ENCODE measurements around the gene GRK6. TPM values are rescaled to one million over a fixed set of nuclear protein-coding genes. Genes with fewer than 3 reads are reported as not detected.

Gene GRK6
- total RNA-seq, 4 donors from 2014 or later = 16.1 to 45.5 (median 27.2) TPM

DNA sequence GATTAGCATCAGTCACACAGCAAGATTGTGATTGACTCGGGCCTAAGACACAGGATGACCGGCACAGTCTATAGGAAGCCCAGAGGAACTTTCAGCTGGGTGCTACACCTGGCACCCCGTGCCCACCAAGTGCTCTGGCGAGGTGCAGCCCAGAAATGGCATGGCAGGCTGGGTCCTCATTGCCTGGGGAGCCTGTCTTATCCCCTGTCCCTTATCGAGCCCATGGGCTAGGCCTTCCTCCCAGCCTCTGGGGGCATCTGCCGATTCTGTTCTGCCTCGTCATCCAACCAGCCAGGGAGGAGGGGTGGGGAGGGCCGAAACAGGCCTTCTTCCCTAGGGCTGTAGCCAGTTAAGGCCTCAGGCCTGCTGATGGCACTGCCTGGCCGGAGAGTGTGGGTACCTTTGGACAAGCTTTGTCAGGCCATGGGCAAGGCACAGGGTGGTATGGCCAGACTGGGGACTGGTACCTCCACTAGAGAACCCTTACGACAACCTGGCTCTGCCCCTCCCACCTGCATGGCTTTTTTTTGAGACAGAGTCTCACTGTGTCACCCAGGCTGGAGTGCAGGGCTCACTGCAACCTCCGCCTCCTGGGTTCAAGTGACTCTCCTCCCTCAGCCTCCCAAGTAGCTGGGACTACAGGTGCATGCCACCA lies 1.6 kb downstream of the GRK6 start:
- ATAC-seq (ENCODE audit: low FRiP score) (no peak), DNase-seq (ENCODE audit: low spot score) (no peak)
- TF ChIP-seq, protein P1, sequence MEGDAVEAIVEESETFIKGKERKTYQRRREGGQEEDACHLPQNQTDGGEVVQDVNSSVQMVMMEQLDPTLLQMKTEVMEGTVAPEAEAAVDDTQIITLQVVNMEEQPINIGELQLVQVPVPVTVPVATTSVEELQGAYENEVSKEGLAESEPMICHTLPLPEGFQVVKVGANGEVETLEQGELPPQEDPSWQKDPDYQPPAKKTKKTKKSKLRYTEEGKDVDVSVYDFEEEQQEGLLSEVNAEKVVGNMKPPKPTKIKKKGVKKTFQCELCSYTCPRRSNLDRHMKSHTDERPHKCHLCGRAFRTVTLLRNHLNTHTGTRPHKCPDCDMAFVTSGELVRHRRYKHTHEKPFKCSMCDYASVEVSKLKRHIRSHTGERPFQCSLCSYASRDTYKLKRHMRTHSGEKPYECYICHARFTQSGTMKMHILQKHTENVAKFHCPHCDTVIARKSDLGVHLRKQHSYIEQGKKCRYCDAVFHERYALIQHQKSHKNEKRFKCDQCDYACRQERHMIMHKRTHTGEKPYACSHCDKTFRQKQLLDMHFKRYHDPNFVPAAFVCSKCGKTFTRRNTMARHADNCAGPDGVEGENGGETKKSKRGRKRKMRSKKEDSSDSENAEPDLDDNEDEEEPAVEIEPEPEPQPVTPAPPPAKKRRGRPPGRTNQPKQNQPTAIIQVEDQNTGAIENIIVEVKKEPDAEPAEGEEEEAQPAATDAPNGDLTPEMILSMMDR (IDR thresholded peaks at IDR 0.05) = no peak

DNA sequence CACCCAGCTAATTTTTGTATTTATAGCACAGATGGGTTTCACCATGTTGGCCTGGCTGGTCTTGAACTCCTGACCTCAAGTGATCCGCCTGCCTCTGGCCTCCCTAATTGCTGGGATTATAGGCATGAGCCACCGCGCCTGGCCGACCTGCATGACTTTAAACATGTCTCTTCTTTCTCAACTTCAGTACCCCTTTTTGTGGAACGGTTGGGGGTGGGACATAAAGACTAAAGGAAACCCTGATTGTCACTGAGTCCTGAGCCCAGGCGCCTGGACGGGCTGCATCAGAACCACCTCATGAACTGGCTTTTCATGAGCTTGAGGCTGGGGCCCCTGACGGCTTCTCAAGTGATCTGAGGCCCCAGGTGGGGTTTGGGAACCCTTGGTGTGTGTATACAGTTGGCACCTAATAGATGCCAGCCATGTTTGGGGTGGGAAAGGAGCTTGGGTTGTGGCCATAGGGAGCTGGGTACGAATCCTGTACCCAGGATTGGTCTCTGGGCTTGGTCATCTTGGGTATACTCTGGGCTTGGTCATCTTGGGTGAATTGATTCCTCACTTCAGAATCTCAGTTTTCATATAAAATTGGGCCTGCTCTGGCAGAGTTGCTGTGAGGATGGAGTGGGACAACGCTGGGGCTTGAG lies 2.2 kb downstream of the GRK6 start:
- ATAC-seq (ENCODE audit: low FRiP score) (no peak), DNase-seq (ENCODE audit: low spot score) (no peak)
- TF ChIP-seq, protein P1 (IDR thresholded peaks at IDR 0.05) = no peak

GRCh38 chr5:177429248-177430040 lies 3.0 kb downstream of the GRK6 start:
- ATAC-seq (ENCODE audit: low FRiP score) = no peak
- no peak for DNase-seq (ENCODE audit: low spot score)
- TF ChIP-seq, protein P1 (IDR thresholded peaks at IDR 0.05) = no peak

DNA sequence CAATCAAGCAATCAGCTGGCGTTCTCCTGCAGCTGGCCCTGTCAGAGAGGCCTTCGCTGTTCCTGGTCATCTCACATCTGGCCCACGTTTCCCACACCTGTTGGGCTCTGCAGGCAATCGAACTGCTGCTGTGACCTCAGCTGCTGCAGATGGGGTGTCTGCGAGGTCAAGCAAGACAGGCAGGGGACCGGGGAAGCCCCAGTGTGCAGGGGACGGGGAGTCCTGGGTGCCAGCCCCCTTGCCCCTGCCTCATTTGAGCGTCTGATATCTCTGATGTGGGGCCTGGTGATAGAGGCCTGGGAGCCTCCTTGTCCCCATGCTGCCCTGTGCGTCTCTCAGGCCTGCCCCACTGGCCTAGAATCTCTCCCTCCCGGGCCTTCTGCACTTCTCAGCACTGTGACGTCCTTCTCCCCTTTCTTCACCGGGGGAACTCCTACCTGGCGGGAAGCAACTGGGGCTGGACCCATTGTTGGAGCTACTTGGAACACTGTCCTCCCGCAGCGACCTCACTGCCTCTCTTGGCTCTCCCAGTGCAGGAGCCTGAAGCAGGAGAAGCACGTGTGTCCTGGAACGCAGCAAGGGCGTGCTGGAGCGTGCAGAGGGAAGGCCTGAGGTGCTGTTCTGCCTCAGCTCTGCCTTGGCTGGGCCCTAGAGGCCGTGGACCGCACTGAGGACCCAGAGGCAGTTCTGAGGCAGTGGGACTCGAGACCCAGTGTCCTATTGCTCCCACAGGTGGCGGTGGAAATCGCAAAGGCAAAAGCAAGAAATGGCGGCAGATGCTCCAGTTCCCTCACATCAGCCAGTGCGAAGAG lies 3.9 kb downstream of the GRK6 start:
- DNase-seq (ENCODE audit: low spot score) = no peak

DNA sequence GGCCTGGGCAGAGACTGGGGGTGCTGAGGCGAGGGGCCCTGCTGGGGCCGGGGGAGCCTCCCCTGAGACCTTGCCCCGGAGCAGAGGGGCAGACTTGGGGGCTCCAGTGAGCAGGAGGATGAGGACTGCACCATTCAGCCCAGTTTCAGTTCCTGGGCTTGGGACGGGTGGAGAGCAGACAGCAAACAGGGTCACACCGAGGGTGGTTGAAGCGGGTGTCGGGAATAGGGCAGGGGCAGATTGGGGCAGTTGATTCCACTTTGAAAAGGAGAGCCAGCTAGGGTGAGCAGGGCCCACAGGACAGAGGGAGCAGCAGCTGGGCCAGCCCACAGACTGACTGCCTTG lies 4.5 kb downstream of the GRK6 start:
- ATAC-seq (ENCODE audit: low FRiP score) = no peak
- DNase-seq (ENCODE audit: low spot score) = no peak

More for the DNA sequence above, 3.9 kb downstream of the GRK6 start:
- TF ChIP-seq, protein P1 (IDR thresholded peaks at IDR 0.05) = no peak
- ATAC-seq (ENCODE audit: low FRiP score) = no peak

More for the DNA sequence above, 4.5 kb downstream of the GRK6 start:
- TF ChIP-seq, protein P1 (IDR thresholded peaks at IDR 0.05) = no peak

All from omental fat pad (tissue), 4 donors.